HepG2 (cell line): Measurements from ENCODE around the gene KLHL36.

ENCODE experiments used
- CREB1 ChIP-seq, 2 experiments: fragments of 450-650 bp in 1 of 2; IDR thresholded peaks; 2 replicates each; pipeline ENCODE4 v1.6.1; 2016 to 2017; ENCODE audit warnings: control low read depth in 1 of 2, mild to moderate bottlenecking in 1 of 2, missing compliant biosample characterization in 1 of 2, missing genetic modification characterization in 1 of 2
- CTCF ChIP-seq: sonication (generic); formaldehyde crosslinking; IDR thresholded peaks from 2 replicates; pipeline ENCODE4 v1.5.0; 2020; ENCODE audit warnings: mild to moderate bottlenecking, missing genetic modification reagents, moderate library complexity
- EZH2 ChIP-seq: conservative IDR thresholded peaks from 2 replicates; pipeline ENCODE4 v1.6.1; 2012; ENCODE audit warnings: mild to moderate bottlenecking, low read depth, low read length, moderate library complexity
- FOSL1 ChIP-seq: sonication (generic); formaldehyde crosslinking; IDR thresholded peaks from 2 replicates; pipeline ENCODE4 v1.9.0; 2021; ENCODE audit warnings: missing genetic modification reagents, borderline replicate concordance
- NR2F6 ChIP-seq, 2 experiments: IDR thresholded peaks; 2 replicates each; pipeline ENCODE4 v1.6.1; 2016; ENCODE audit warnings: antibody characterized with exemption in 1 of 2, mild to moderate bottlenecking in 1 of 2
- PREB ChIP-seq: sonication (generic); formaldehyde crosslinking; IDR thresholded peaks from 2 replicates; pipeline ENCODE4 v1.4.0; 2020; ENCODE audit warnings: missing genetic modification reagents
- SMC3 ChIP-seq: IDR thresholded peaks from 2 replicates; pipeline ENCODE4 v1.6.1; 2011; ENCODE audit warnings: low read length, improper control_type of control experiment
- ZBED4 ChIP-seq: sonication (generic); formaldehyde crosslinking; IDR thresholded peaks from 2 replicates; pipeline ENCODE4 v1.4.0; 2020; ENCODE audit warnings: missing genetic modification reagents, borderline replicate concordance
- ZNF205 ChIP-seq: IDR thresholded peaks from 2 replicates; pipeline ENCODE4 v1.6.1; 2018; ENCODE audit warnings: missing biosample characterization, missing genetic modification reagents
- ZNF224 ChIP-seq: sonication (generic); formaldehyde crosslinking; IDR thresholded peaks from 2 replicates; pipeline ENCODE4 v1.5.0; 2020; ENCODE audit warnings: mild to moderate bottlenecking, missing genetic modification reagents
- ZNF570 ChIP-seq: sonication (generic); formaldehyde crosslinking; IDR thresholded peaks from 2 replicates; pipeline ENCODE4 v1.4.0; 2020; ENCODE audit warnings: mild to moderate bottlenecking, missing genetic modification reagents, borderline replicate concordance

- TF ChIP-seq NR2F6 (IDR thresholded peaks at IDR 0.05) (no peak), NR2F6 (CRISPR knock-in tag; IDR thresholded peaks at IDR 0.05) (no peak), PREB (CRISPR knock-in tag) (no peak), ZBED4 (CRISPR knock-in tag) (no peak), ZNF570 (no peak), SMC3 (no peak), ZNF224 (CRISPR knock-in tag) (no peak), FOSL1 (CRISPR knock-in tag) (no peak), CTCF (no peak), ZNF205 (CRISPR knock-in tag) (no peak), CREB1 (IDR thresholded peaks at IDR 0.05) (no peak), CREB1 (CRISPR knock-in tag; IDR thresholded peaks at IDR 0.05) (no peak), EZH2 (no peak)
Measured at GRCh38 chr16:84685210-84685609, 36.9 kb downstream of the KLHL36 start.
